DOHH2 (cell line): ENCODE measurements around the gene RAB27B.

Experiments used
- H3F3A ChIP-seq: fragments of 200-600 bp; sonication (generic), shearing (Covaris generic); 2 replicates; pipeline ENCODE4 v1.6.0; 2016; ENCODE audit warnings: antibody characterized with exemption, mild to moderate bottlenecking; ENCODE audit not compliant: control insufficient read depth, insufficient read depth
- H3K27ac ChIP-seq: fragments of 200-600 bp; sonication (generic); 2 replicates; pipeline ENCODE4 v1.5.1; 2014; ENCODE audit warnings: low read depth, mild to moderate bottlenecking, low read length, moderate library complexity
- H3K27me3 ChIP-seq: fragments of 200-600 bp; sonication (generic); 2 replicates; pipeline ENCODE4 v1.6.1; 2014; ENCODE audit warnings: mild to moderate bottlenecking, low read length, mixed read lengths; ENCODE audit not compliant: control insufficient read depth
- H3K36me3 ChIP-seq: fragments of 200-600 bp; sonication (generic); 2 replicates; pipeline ENCODE4 v1.6.1; 2014; ENCODE audit warnings: mild to moderate bottlenecking, low read length, moderate library complexity, mixed read lengths; ENCODE audit not compliant: control insufficient read depth
- H3K4me1 ChIP-seq: fragments of 200-600 bp; sonication (generic); 2 replicates; pipeline ENCODE4 v1.6.1; 2014; ENCODE audit warnings: mild to moderate bottlenecking, low read length, mixed read lengths; ENCODE audit not compliant: control insufficient read depth
- H3K4me2 ChIP-seq: fragments of 200-600 bp; sonication (generic); 2 replicates; pipeline ENCODE4 v1.6.0; 2014; ENCODE audit warnings: mild to moderate bottlenecking, low read length, moderate library complexity
- H3K4me3 ChIP-seq: fragments of 200-600 bp; sonication (generic); 2 replicates; pipeline ENCODE4 v1.5.1; 2014; ENCODE audit warnings: mild to moderate bottlenecking, low read length, mixed read lengths
- H3K79me2 ChIP-seq: fragments of 200-600 bp; sonication (generic); 2 replicates; pipeline ENCODE4 v1.6.1; 2014; ENCODE audit warnings: mild to moderate bottlenecking, low read length, mixed read lengths; ENCODE audit not compliant: control insufficient read depth
- H3K9me2 ChIP-seq: fragments of 200-600 bp; sonication (generic); replicated peaks from 2 replicates; pipeline ENCODE4 v1.6.1; 2014; ENCODE audit warnings: mild to moderate bottlenecking, low read length, mixed read lengths; ENCODE audit not compliant: control insufficient read depth
- H3K9me3 ChIP-seq: fragments of 200-600 bp; sonication (generic); 2 replicates; pipeline ENCODE4 v1.6.1; 2014; ENCODE audit warnings: antibody characterized with exemption, low read length, mixed read lengths; ENCODE audit not compliant: control insufficient read depth, insufficient read depth
- H4K20me1 ChIP-seq: fragments of 200-600 bp; sonication (generic); 2 replicates; pipeline ENCODE4 v1.6.0; 2014; ENCODE audit warnings: low read depth, mild to moderate bottlenecking, antibody characterized with exemption, low read length, moderate library complexity; ENCODE audit not compliant: control insufficient read depth, insufficient read depth
- CTCF ChIP-seq: fragments of 200-600 bp; sonication (generic); IDR thresholded peaks from one replicate; pipeline ENCODE4 v1.5.1; 2014; ENCODE audit warnings: antibody characterized with exemption, mild to moderate bottlenecking, low read depth, low read length; ENCODE audit not compliant: poor library complexity, severe bottlenecking
- EZH2phosphoT487 ChIP-seq: fragments of 200-600 bp; sonication (generic); IDR thresholded peaks from 2 replicates; pipeline ENCODE4 v1.6.1; 2017; ENCODE audit warnings: borderline replicate concordance, mild to moderate bottlenecking, antibody characterized with exemption, low read length, moderate library complexity, mixed read lengths

The RAB27B gene

DNA sequence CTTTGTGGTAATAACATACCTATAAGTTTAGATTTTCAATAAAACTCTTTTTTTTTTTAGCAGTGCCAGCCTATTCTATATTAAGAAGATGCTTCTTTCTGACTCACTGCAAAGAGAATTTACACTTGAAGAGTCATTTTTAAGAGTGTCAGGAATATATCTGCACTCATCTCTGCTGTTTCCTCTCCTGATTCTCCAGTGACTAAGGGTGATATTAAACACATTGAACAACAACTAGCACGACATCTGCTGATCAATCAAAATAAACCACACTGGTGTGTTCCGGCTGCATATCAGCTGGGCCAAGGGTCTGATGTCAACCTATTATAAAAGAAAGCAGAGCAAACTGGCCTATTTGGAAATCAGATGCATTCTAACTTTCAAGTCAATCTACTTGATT lies 15.0 kb downstream of the RAB27B start:
- no peaks in the 10 kb centered on the region for H3K9me2 ChIP-seq
- no peaks in the 10 kb centered on the region for H4K20me1 ChIP-seq
- H3K27me3 ChIP-seq: 0 out of 2 replicates have a peak, but pooled peaks cover 2% of the 10 kb centered on the region
- H3K79me2 ChIP-seq: no peaks in the 10 kb centered on the region
- no peak overlapping the region for H3K4me3 ChIP-seq
- no peak overlapping the region for H3K4me2 ChIP-seq
- H3K27ac ChIP-seq: no peak overlapping the region
- no peaks in the 10 kb centered on the region for H3F3A ChIP-seq
- no peak for TF ChIP-seq CTCF
- no peak for TF ChIP-seq EZH2phosphoT487
- no peaks in the 10 kb centered on the region for H3K4me1 ChIP-seq
- no peaks in the 10 kb centered on the region for H3K36me3 ChIP-seq
- H3K9me3 ChIP-seq: no peaks in the 10 kb centered on the region

- H3K4me2 ChIP-seq: no peak overlapping the region
- TF ChIP-seq CTCF: no peak
- no peak for TF ChIP-seq EZH2phosphoT487
- no peak overlapping the region for H3K27ac ChIP-seq
- H3K79me2 ChIP-seq: no peaks in the 10 kb centered on the region
- H3K27me3 ChIP-seq: no peaks in the 10 kb centered on the region
- H3K4me3 ChIP-seq: no peak overlapping the region
- no peaks in the 10 kb centered on the region for H3K9me3 ChIP-seq
- H3K4me1 ChIP-seq: no peaks in the 10 kb centered on the region
- no peaks in the 10 kb centered on the region for H4K20me1 ChIP-seq
- H3K36me3 ChIP-seq: no peaks in the 10 kb centered on the region
- no peaks in the 10 kb centered on the region for H3F3A ChIP-seq
- no peaks in the 10 kb centered on the region for H3K9me2 ChIP-seq
Observed at GRCh38 chr18:54845787-54846186, 17.5 kb downstream of the RAB27B start.

GRCh38 chr18:54848121-54848520 lies 19.8 kb downstream of the RAB27B start:
- Histone ChIP-seq H3K4me3 (no peak overlapping the region), H3K79me2 (no peaks in the 10 kb centered on the region), H4K20me1 (no peaks in the 10 kb centered on the region), H3K36me3 (no peaks in the 10 kb centered on the region), H3K9me2 (no peaks in the 10 kb centered on the region), H3K4me1 (no peaks in the 10 kb centered on the region), H3F3A (no peaks in the 10 kb centered on the region), H3K27ac (no peak overlapping the region), H3K27me3 (no peaks in the 10 kb centered on the region), H3K4me2 (no peak overlapping the region), H3K9me3 (no peaks in the 10 kb centered on the region)
- TF ChIP-seq CTCF (no peak), EZH2phosphoT487 (no peak)

DNA sequence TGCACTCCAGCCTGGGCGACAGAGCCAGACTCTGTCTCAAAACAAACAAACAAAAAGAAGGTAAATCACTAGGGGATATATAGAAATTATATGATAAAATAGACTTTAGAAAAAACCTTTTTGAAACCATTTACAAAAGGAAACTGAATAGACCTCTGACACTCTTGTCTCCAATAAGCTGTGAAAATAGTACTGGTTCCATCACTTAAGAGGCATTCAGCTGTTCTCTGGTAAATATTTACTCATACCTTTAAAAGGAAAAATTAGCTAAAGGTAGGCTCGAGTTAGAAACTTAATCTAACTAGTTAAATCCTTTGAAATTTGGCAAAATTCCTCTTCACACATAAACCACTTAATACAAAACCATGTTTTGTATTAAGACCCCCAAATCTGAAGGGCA lies 21.4 kb downstream of the RAB27B start:
- H4K20me1 ChIP-seq: no peaks in the 10 kb centered on the region
- no peaks in the 10 kb centered on the region for H3K36me3 ChIP-seq
- H3K27ac ChIP-seq: no peak overlapping the region
- no peaks in the 10 kb centered on the region for H3K9me3 ChIP-seq
- H3K4me3 ChIP-seq: no peak overlapping the region
- H3K4me1 ChIP-seq: no peaks in the 10 kb centered on the region
- H3K9me2 ChIP-seq: no peaks in the 10 kb centered on the region
- H3F3A ChIP-seq: no peaks in the 10 kb centered on the region
- no peaks in the 10 kb centered on the region for H3K79me2 ChIP-seq
- no peak for TF ChIP-seq EZH2phosphoT487
- no peak for TF ChIP-seq CTCF
- H3K4me2 ChIP-seq: no peak overlapping the region
- no peaks in the 10 kb centered on the region for H3K27me3 ChIP-seq
